Neutrophil (primary cell): ENCODE measurements around the gene TRIM27.
"Not testable (repeated sequence)": the region's sequence is repeated elsewhere in the genome, so short reads cannot be mapped to it uniquely, and the experiment has no call there.

ENCODE experiments used
- H3K27ac ChIP-seq: fragments of 200-600 bp; sonication (generic); 2 replicates; pipeline ENCODE4 v1.5.1; 2016; ENCODE audit warnings: mild to moderate bottlenecking, moderate library complexity
- H3K27me3 ChIP-seq: fragments of 200-600 bp; sonication (generic); 2 replicates; pipeline ENCODE4 v1.6.0; 2016; ENCODE audit warnings: mild to moderate bottlenecking
- H3K36me3 ChIP-seq: fragments of 200-600 bp; sonication (generic); 2 replicates; pipeline ENCODE4 v1.5.1; 2017
- H3K4me1 ChIP-seq, 2 experiments: fragments of 200-600 bp in 1 of 2; sonication (generic) in 1 of 2; 1 replicate in 1 of 2; 2 replicates in 1 of 2; pipeline versions ENCODE4 v1.5.1 to v1.6.1; 2013 to 2016; ENCODE audit warnings: low read depth in 1 of 2, low read length in 1 of 2, mild to moderate bottlenecking in 1 of 2, moderate library complexity in 1 of 2; ENCODE audit not compliant: control insufficient read depth in 1 of 2, insufficient read depth in 1 of 2
- H3K4me3 ChIP-seq, 2 experiments: fragments of 200-600 bp in 1 of 2; sonication (generic) in 1 of 2; 1 replicate in 1 of 2; 2 replicates in 1 of 2; pipeline ENCODE4 v1.5.1; 2013 to 2016; ENCODE audit warnings: low read depth in 1 of 2, low read length in 1 of 2, mild to moderate bottlenecking in 1 of 2, moderate library complexity in 1 of 2
- H3K9me3 ChIP-seq: fragments of 200-600 bp; sonication (generic); 2 replicates; pipeline ENCODE4 v1.5.1; 2016
- TF ChIP-seq, protein P1 (sequence below): fragments of 200-600 bp; sonication (generic); IDR thresholded peaks from 2 replicates; pipeline ENCODE4 v1.5.1; 2016; ENCODE audit warnings: antibody characterized with exemption

The TRIM27 gene

DNA sequence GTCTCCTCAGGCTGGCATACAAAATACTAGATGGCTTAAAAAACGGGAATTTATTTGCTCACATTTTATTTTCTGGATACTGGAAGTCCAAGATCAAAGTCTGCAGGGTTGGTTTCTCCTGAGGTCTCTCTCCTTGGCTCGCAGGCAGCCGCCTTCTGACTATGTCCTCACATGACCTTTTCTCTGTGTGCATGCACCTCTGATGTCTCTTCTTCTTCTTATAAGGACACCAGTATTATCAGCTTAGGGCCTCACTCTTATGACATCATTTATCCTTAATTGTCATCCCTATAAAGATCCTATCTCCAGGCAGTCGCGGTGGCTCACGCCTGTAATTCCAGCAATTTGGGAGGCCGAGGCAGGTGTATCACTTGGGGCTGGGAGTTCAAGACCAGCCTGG lies 9.3 kb upstream of the TRIM27 start:
- Histone ChIP-seq H3K4me3 (no peak overlapping the region), H3K27me3 (no peaks in the 10 kb centered on the region), H3K9me3 (no peaks in the 10 kb centered on the region), H3K27ac (peak overlapping the region; percentile 93), H3K4me1 (peaks cover 28 to 36% of the 10 kb centered on the region in 2 experiments), H3K36me3 (no peaks in the 10 kb centered on the region)
- TF ChIP-seq, protein P1, sequence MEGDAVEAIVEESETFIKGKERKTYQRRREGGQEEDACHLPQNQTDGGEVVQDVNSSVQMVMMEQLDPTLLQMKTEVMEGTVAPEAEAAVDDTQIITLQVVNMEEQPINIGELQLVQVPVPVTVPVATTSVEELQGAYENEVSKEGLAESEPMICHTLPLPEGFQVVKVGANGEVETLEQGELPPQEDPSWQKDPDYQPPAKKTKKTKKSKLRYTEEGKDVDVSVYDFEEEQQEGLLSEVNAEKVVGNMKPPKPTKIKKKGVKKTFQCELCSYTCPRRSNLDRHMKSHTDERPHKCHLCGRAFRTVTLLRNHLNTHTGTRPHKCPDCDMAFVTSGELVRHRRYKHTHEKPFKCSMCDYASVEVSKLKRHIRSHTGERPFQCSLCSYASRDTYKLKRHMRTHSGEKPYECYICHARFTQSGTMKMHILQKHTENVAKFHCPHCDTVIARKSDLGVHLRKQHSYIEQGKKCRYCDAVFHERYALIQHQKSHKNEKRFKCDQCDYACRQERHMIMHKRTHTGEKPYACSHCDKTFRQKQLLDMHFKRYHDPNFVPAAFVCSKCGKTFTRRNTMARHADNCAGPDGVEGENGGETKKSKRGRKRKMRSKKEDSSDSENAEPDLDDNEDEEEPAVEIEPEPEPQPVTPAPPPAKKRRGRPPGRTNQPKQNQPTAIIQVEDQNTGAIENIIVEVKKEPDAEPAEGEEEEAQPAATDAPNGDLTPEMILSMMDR, result no peak

DNA sequence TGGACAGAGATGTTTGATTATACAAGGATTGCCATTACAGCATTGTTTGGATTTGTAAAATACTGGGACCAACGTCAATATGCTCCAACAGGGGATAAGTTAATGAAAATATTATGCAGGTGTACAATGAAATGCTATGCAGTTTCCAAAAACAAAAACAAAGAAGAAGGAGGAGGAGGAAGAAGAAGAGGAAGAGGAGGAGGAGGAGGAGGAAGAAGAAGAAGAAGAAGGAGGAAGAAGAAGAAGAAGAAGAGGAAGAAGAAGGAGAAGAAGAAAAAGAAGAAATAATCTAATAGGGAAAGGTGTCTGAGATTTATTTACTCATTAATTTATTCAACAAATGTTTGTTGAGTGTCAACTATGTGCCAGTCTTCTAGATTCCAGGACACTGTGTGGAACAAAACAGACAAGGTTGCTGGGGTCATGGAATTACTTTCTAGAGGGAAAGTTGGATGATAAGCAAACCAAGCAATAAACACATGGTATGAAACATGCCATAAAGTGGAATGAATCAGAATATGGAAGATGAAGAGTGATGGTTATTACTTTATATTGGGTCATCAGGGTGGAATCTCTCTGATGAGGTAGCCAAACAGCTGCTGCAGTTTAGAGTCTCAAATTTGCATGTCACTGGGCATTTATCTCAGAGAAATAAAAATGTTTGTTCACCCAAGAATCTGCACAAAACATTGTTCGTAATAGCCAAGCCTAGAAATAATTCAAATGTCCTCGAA lies 6.3 kb upstream of the TRIM27 start:
- H3K4me1 ChIP-seq, result peaks cover 20 to 29% of the 10 kb centered on the region in 2 experiments
- no peaks in the 10 kb centered on the region for H3K27me3 ChIP-seq
- H3K27ac ChIP-seq, result peak overlapping the region; percentile 41
- no peak overlapping the region for H3K4me3 ChIP-seq
- no peaks in the 10 kb centered on the region for H3K36me3 ChIP-seq
- H3K9me3 ChIP-seq, result no peaks in the 10 kb centered on the region
- TF ChIP-seq, protein P1, result no peak

DNA sequence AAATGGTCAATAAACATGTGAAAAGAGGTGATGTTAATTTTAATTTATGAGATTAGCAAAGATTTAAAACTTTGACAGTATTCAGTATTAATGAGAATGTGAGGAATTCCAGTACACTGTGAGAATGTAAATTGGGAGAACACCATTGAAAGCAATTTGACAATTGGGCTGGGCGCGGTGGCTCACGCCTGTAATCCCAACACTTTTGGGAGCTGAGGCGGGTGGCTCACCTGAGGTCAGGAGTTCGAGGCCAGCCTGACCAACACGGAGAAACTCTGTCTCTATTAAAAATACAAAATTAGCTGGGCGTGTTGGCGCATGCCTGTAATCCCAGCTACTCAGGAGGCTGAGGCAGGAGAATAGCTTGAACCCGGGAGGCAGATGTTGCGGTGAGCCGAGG lies 5.6 kb upstream of the TRIM27 start:
- Histone ChIP-seq H3K27ac (peak overlapping the region; percentile 41), H3K4me1 (peaks cover 18 to 27% of the 10 kb centered on the region in 2 experiments)
- not testable (repeated sequence) for H3K36me3 ChIP-seq, H3K9me3 ChIP-seq, H3K27me3 ChIP-seq, H3K4me3 ChIP-seq

DNA sequence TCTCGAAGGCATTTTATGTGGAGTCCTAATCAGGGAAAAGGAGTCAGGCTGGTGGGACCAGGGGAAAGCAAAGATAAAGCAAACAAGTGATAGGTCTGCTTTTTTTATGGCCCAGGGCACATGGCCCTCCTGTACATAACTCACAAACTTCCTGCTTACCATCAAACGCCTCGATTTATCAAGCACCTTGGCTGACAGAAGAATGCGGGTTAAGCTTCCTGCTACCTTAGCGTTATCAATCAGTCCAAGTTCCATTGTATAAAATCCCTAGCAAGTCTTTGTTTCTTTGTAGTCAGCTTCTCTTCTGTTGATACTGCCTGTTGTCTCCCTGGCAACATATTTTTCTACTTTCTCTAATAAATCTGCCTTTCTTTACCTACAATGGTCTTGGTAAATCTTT lies 4.1 kb upstream of the TRIM27 start:
- H3K4me3 ChIP-seq, result no peak overlapping the region
- no peaks in the 10 kb centered on the region for H3K36me3 ChIP-seq
- H3K9me3 ChIP-seq, result no peaks in the 10 kb centered on the region
- no peak overlapping the region for H3K27ac ChIP-seq
- H3K27me3 ChIP-seq, result no peaks in the 10 kb centered on the region
- peaks cover 14 to 18% of the 10 kb centered on the region in 2 experiments for H3K4me1 ChIP-seq
- TF ChIP-seq, protein P1, result no peak

DNA sequence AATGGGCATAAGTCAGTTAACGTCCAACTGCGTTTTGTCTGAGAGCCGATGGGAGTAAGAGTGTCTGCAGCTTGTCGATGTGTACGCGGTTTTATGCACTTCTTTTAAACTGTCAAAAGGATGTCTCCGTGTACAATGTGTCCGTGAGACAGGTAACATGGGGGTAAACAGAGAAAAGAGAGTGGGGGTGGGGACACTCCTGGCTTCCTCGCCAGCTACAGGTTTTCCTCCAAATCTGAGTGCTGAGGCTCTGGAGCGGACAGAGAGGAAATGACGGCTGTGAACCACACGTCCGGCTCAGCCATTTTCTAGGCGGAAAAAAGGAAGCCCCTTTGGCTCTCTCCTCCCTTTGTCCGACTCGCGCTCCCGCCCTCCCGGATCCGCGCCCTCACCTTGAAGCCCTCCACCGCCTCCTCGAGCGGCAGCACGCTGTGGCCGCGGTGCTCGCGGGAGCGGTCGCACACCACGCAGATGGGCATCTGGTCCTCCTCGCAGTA lies 916 bp downstream of the TRIM27 start:
- H3K27me3 ChIP-seq, result no peaks in the 10 kb centered on the region
- H3K4me1 ChIP-seq, result peaks cover 49 to 54% of the 10 kb centered on the region in 2 experiments
- TF ChIP-seq, protein P1, result no peak
- no peaks in the 10 kb centered on the region for H3K9me3 ChIP-seq
- H3K27ac ChIP-seq, result peak overlapping the region; percentile 99
- peaks cover 33% of the 10 kb centered on the region for H3K36me3 ChIP-seq
- H3K4me3 ChIP-seq, result peak overlapping the region; percentile 91 to 92
